Activated naive CD4-positive, alpha-beta T cell treated with anti-CD3 and anti-CD28 coated beads, Interleukin-2, amount 50 U/mL, for 24 hours (primary cell): ENCODE measurements around the gene OR2A42.
"Not testable (repeated sequence)": the region's sequence is repeated elsewhere in the genome, so short reads cannot be mapped to it uniquely, and the experiment has no call there.

ENCODE experiments used
- H3K27ac Mint-ChIP-seq: one replicate; pipeline ENCODE4 v1.8.0; 2021; ENCODE audit warnings: mild to moderate bottlenecking, mixed read lengths
- H3K27me3 Mint-ChIP-seq: one replicate; pipeline ENCODE4 v1.8.0; 2021; ENCODE audit warnings: mixed read lengths
- H3K36me3 Mint-ChIP-seq: one replicate; pipeline ENCODE4 v1.8.0; 2021; ENCODE audit warnings: mixed read lengths
- H3K4me1 Mint-ChIP-seq: one replicate; pipeline ENCODE4 v1.8.0; 2021; ENCODE audit warnings: mixed read lengths
- H3K4me3 Mint-ChIP-seq: one replicate; pipeline ENCODE4 v1.8.0; 2021; ENCODE audit warnings: mild to moderate bottlenecking, mixed read lengths
- H3K9me3 Mint-ChIP-seq: one replicate; pipeline ENCODE4 v1.8.0; 2021; ENCODE audit warnings: mixed read lengths

OR2A42 gene

GRCh38 chr7:144188578-144189171 lies 50.7 kb downstream of the OR2A42 start:
- not testable (repeated sequence) for H3K27me3 Mint-ChIP-seq, H3K36me3 Mint-ChIP-seq, H3K9me3 Mint-ChIP-seq, H3K4me1 Mint-ChIP-seq, H3K27ac Mint-ChIP-seq, H3K4me3 Mint-ChIP-seq

- not testable (repeated sequence) for H3K27ac Mint-ChIP-seq, H3K36me3 Mint-ChIP-seq, H3K27me3 Mint-ChIP-seq, H3K9me3 Mint-ChIP-seq, H3K4me1 Mint-ChIP-seq, H3K4me3 Mint-ChIP-seq
Observed at GRCh38 chr7:144187848-144188247, 51.6 kb downstream of the OR2A42 start.

GRCh38 chr7:144183166-144183565 lies 56.2 kb downstream of the OR2A42 start, which contains the start of gene CTAGE4:
Gene CTAGE4, plus strand, starts transcription at chr7:144183466. Its CDS starts 38 bp downstream, at chr7:144183504.
- not testable (repeated sequence) for H3K36me3 Mint-ChIP-seq, H3K27ac Mint-ChIP-seq, H3K4me1 Mint-ChIP-seq, H3K9me3 Mint-ChIP-seq, H3K4me3 Mint-ChIP-seq, H3K27me3 Mint-ChIP-seq

- H3K9me3 Mint-ChIP-seq, H3K36me3 Mint-ChIP-seq, H3K4me3 Mint-ChIP-seq, H3K27me3 Mint-ChIP-seq, H3K4me1 Mint-ChIP-seq, H3K27ac Mint-ChIP-seq: not testable (repeated sequence)
Observed at GRCh38 chr7:144179165-144179479, 60.3 kb downstream of the OR2A42 start.

GRCh38 chr7:144178380-144179164 lies 60.8 kb downstream of the OR2A42 start:
- H3K9me3 Mint-ChIP-seq, H3K27me3 Mint-ChIP-seq, H3K4me3 Mint-ChIP-seq, H3K36me3 Mint-ChIP-seq, H3K4me1 Mint-ChIP-seq, H3K27ac Mint-ChIP-seq: not testable (repeated sequence)
